K562 (cell line): ENCODE data around the gene B3GALT6. TPM values are rescaled to one million over a fixed set of nuclear protein-coding genes. Genes with fewer than 3 reads are reported as not detected.

Experiments used
- BACH1 ChIP-seq: fragments of 200-800 bp; sonication (Bioruptor generic); IDR thresholded peaks from 2 replicates; pipeline ENCODE4 v1.6.1; 2016; ENCODE audit warnings: missing genetic modification characterization, missing compliant biosample characterization
- BCOR ChIP-seq: fragments of 450-650 bp; IDR thresholded peaks from 2 replicates; pipeline ENCODE4 v1.6.1; 2016
- CCNT2 ChIP-seq: IDR thresholded peaks from 2 replicates; pipeline ENCODE4 v1.6.1; 2011; ENCODE audit warnings: borderline replicate concordance, low read depth, mild to moderate bottlenecking, moderate library complexity, mixed read lengths, low read length; ENCODE audit not compliant: insufficient read length; ENCODE audit errors: extremely low read depth
- GABPB1 ChIP-seq: sonication (generic); formaldehyde crosslinking; IDR thresholded peaks from 2 replicates; pipeline ENCODE4 v1.8.0; 2022; ENCODE audit warnings: mild to moderate bottlenecking, missing genetic modification reagents
- KDM2B ChIP-seq: fragments of 250-450 bp; sonication (Bioruptor Pico); IDR thresholded peaks from 2 replicates; pipeline ENCODE4 v1.8.0; 2021; ENCODE audit warnings: mild to moderate bottlenecking, moderate library complexity
- KDM4B ChIP-seq, 2 experiments: fragments of 450-650 bp in 1 of 2; sonication (generic) in 1 of 2; IDR thresholded peaks; 2 replicates each; pipeline ENCODE4 v1.6.1; 2016 to 2017; ENCODE audit warnings: borderline replicate concordance in 2 of 2, antibody characterized with exemption in 1 of 2, low read depth in 1 of 2, mild to moderate bottlenecking in 1 of 2
- LCOR ChIP-seq: sonication (generic); formaldehyde crosslinking; IDR thresholded peaks from 2 replicates; pipeline ENCODE4 v1.8.0; 2022; ENCODE audit warnings: mild to moderate bottlenecking, missing genetic modification reagents
- MIER1 ChIP-seq: fragments of 450-650 bp; IDR thresholded peaks from 2 replicates; pipeline ENCODE4 v1.6.1; 2016; ENCODE audit warnings: antibody characterized with exemption, mild to moderate bottlenecking, low read depth
- MXD1 ChIP-seq: fragments of 250-450 bp; sonication (Bioruptor Pico); IDR thresholded peaks from 2 replicates; pipeline ENCODE4 v1.8.0; 2021; ENCODE audit warnings: borderline replicate concordance, mild to moderate bottlenecking, moderate library complexity; ENCODE audit not compliant: poor library complexity, severe bottlenecking
- NCOR1 ChIP-seq: fragments of 450-650 bp; IDR thresholded peaks from 2 replicates; pipeline ENCODE4 v1.6.1; 2016; ENCODE audit warnings: mild to moderate bottlenecking, moderate library complexity
- NFE2L1 ChIP-seq: fragments of 450-650 bp; IDR thresholded peaks from 2 replicates; pipeline ENCODE4 v1.6.1; 2016; ENCODE audit warnings: missing genetic modification characterization, low read depth, mild to moderate bottlenecking, missing compliant biosample characterization, moderate library complexity, borderline replicate concordance
- SP1 ChIP-seq: sonication (generic); formaldehyde crosslinking; IDR thresholded peaks from 2 replicates; pipeline ENCODE4 v1.8.1; 2022; ENCODE audit warnings: mild to moderate bottlenecking, missing genetic modification reagents
- TBP ChIP-seq: optimal IDR thresholded peaks from 2 replicates; pipeline ENCODE3; 2011; ENCODE audit warnings: low read depth, low read length, improper control_type of control experiment
- TEAD4 ChIP-seq, 2 experiments: sonication (generic) in 1 of 2; formaldehyde crosslinking in 1 of 2; IDR thresholded peaks; 2 replicates each; pipeline versions ENCODE4 v1.6.1 to v1.8.0; 2012 to 2022; ENCODE audit warnings: borderline replicate concordance in 1 of 2, inconsistent platforms in 1 of 2, low read length in 1 of 2, mild to moderate bottlenecking in 1 of 2, missing genetic modification reagents in 1 of 2
- XRCC3 ChIP-seq: fragments of 450-650 bp; IDR thresholded peaks from 2 replicates; pipeline ENCODE4 v1.6.1; 2017; ENCODE audit warnings: mild to moderate bottlenecking, moderate library complexity
- ZBED1 ChIP-seq: IDR thresholded peaks from 2 replicates; pipeline ENCODE4 v1.6.1; 2014
- ZFPM2 ChIP-seq: fragments of 250-450 bp; sonication (Bioruptor Pico); IDR thresholded peaks from 2 replicates; pipeline ENCODE4 v1.5.1; 2022; ENCODE audit warnings: mild to moderate bottlenecking
- ZNF23 ChIP-seq: fragments of 250-450 bp; sonication (Bioruptor Pico); IDR thresholded peaks from 2 replicates; pipeline ENCODE4 v1.4.0; 2020; ENCODE audit warnings: mild to moderate bottlenecking
- ZNF239 ChIP-seq: fragments of 250-450 bp; sonication (Bioruptor Pico); IDR thresholded peaks from 2 replicates; pipeline ENCODE4 v1.4.0; 2020; ENCODE audit warnings: mild to moderate bottlenecking
- ZNF280A ChIP-seq: fragments of 450-650 bp; IDR thresholded peaks from 2 replicates; pipeline ENCODE4 v1.6.1; 2018; ENCODE audit warnings: mild to moderate bottlenecking, low read depth; ENCODE audit not compliant: partially characterized antibody
- ZNF717 ChIP-seq: fragments of 250-450 bp; sonication (Bioruptor Pico); IDR thresholded peaks from 2 replicates; pipeline ENCODE4 v1.5.0; 2021
- polyA plus RNA-seq, 8 experiments: library from polyadenylated mRNA; depleted of rRNA in 4 of 8; stranded (reverse) in 5 of 8; unstranded in 3 of 8; fragments of >200 nt; fragmentation: Nextera tagmentation in 2 of 8; fragmentation: Illumina TruSeq in 1 of 8; extraction: Ambion mirVana in 2 of 8; extraction: Trizol in 1 of 8; gene quantifications; 2 replicates each; pipeline versions ENCODE4 v1.2.1 to v1.2.3, GENCODE V29; 2011 to 2014; ENCODE audit warnings: inconsistent platforms in 1 of 8, missing spikeins in 1 of 8
- total RNA-seq, 7 experiments: library from RNA; depleted of rRNA in 6 of 7; stranded (reverse); fragments of >200 nt in 6 of 7; fragmentation: Illumina TruSeq in 2 of 7; extraction: Trizol in 2 of 7; gene quantifications; 2 replicates each; pipeline versions ENCODE4 v1.2.1 to v1.2.3, GENCODE V29; 2011 to 2021; ENCODE audit warnings: low replicate concordance in 1 of 7

The B3GALT6 gene
- total and polyA plus RNA-seq, 9 of the 15 experiments (the other 6 are each of a cell fraction or from before 2014, with no cell fraction given), result 0.68 to 29.8 (median 9.9) TPM

- TF ChIP-seq LCOR (CRISPR knock-in tag) (no peak), BCOR (no peak), BACH1 (tag) (no peak), ZNF239 (CRISPR knock-in tag) (no peak), ZFPM2 (CRISPR knock-in tag) (peak; percentile 78; the same call in 1 of the 2 replicates), KDM2B (no peak), ZNF717 (no peak), ZBED1 (no peak), ZNF23 (no peak), ZNF280A (no peak), TEAD4 (IDR thresholded peaks at IDR 0.05; ENCODE audit: low read length) (no peak), TEAD4 (CRISPR knock-in tag; IDR thresholded peaks at IDR 0.05; ENCODE audit: borderline replicate concordance) (no peak), NCOR1 (no peak), SP1 (CRISPR knock-in tag) (no peak), MXD1 (CRISPR knock-in tag) (peak; percentile 68), MIER1 (no peak), NFE2L1 (tag) (no peak), KDM4B (IDR thresholded peaks at IDR 0.05; ENCODE audit: borderline replicate concordance in 2 of 2, low read depth in 1 of 2) (no peak), XRCC3 (no peak), TBP (no peak), CCNT2 (peak; percentile 51), GABPB1 (no peak)
These were observed at the start of gene B3GALT6 (continued) for GRCh38 chr1:1232208-1232795.
